DOHH2 (cell line): ENCODE results near the gene EDN3.

Experiments
- EZH2phosphoT487 ChIP-seq: fragments of 200-600 bp; sonication (generic); IDR thresholded peaks from 2 replicates; pipeline ENCODE4 v1.6.1; 2017; ENCODE audit warnings: borderline replicate concordance, mild to moderate bottlenecking, antibody characterized with exemption, low read length, moderate library complexity, mixed read lengths
- TF ChIP-seq, protein P1 (sequence below): fragments of 200-600 bp; sonication (generic); IDR thresholded peaks from one replicate; pipeline ENCODE4 v1.5.1; 2014; ENCODE audit warnings: antibody characterized with exemption, mild to moderate bottlenecking, low read depth, low read length; ENCODE audit not compliant: poor library complexity, severe bottlenecking

DNA sequence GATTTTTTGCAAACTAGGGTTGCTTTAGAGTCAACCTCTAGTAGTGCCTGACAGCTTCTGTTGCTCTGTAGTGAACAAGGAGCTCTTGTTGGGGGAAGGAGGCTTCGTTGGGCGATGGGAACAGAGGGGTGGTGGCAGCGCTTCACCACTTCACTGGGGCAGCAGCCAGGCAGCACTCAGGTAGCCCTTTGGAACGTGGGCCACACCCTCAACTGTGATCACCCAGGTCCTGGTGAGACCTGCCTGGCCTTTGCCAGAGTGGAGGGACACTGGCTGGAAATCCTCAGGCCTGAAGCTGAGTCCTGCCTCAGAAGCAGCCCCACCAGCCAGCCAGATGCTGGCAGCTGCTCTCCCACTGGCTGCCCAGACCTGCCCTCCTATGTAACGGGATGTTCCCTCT, 10.4 kb upstream of the EDN3 start:
- TF ChIP-seq, protein P1, sequence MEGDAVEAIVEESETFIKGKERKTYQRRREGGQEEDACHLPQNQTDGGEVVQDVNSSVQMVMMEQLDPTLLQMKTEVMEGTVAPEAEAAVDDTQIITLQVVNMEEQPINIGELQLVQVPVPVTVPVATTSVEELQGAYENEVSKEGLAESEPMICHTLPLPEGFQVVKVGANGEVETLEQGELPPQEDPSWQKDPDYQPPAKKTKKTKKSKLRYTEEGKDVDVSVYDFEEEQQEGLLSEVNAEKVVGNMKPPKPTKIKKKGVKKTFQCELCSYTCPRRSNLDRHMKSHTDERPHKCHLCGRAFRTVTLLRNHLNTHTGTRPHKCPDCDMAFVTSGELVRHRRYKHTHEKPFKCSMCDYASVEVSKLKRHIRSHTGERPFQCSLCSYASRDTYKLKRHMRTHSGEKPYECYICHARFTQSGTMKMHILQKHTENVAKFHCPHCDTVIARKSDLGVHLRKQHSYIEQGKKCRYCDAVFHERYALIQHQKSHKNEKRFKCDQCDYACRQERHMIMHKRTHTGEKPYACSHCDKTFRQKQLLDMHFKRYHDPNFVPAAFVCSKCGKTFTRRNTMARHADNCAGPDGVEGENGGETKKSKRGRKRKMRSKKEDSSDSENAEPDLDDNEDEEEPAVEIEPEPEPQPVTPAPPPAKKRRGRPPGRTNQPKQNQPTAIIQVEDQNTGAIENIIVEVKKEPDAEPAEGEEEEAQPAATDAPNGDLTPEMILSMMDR = no peak
- TF ChIP-seq EZH2phosphoT487 = no peak
